ENCODE measurements around the gene HDAC7.

Gene HDAC7

GRCh38 chr12:47819896-47820630, at the start of gene HDAC7:
TSS of gene HDAC7 (minus strand) at chr12:47819903. CDS start at chr12:47819785, 118 bp downstream.
- DNase-seq (ENCODE audit: low read depth, low spot score): no peak

- no peak for DNase-seq (ENCODE audit: low read depth, low spot score)
Measured at GRCh38 chr12:47868552-47869031, 48.9 kb upstream of the HDAC7 start.

GRCh38 chr12:47868041-47868440, 48.3 kb upstream of the HDAC7 start:
- DNase-seq (ENCODE audit: low read depth, low spot score): no peak

- DNase-seq (ENCODE audit: low read depth, low spot score): no peak
Measured at GRCh38 chr12:47867495-47867941, 47.8 kb upstream of the HDAC7 start.

GRCh38 chr12:47864646-47865235, 45.0 kb upstream of the HDAC7 start:
- no peak for DNase-seq (ENCODE audit: low read depth, low spot score)

GRCh38 chr12:47863985-47864384, 44.3 kb upstream of the HDAC7 start:
- no peak for DNase-seq (ENCODE audit: low read depth, low spot score)

- no peak for DNase-seq (ENCODE audit: low read depth, low spot score)
Measured at GRCh38 chr12:47863467-47863866, 43.8 kb upstream of the HDAC7 start.

- DNase-seq (ENCODE audit: low read depth, low spot score): no peak
Measured at GRCh38 chr12:47862881-47863280, 43.2 kb upstream of the HDAC7 start.

- no peak for DNase-seq (ENCODE audit: low read depth, low spot score)
Measured at GRCh38 chr12:47862167-47862750, 42.6 kb upstream of the HDAC7 start.

- DNase-seq (ENCODE audit: low read depth, low spot score): no peak
Measured at GRCh38 chr12:47860873-47861272, 41.2 kb upstream of the HDAC7 start.

- no peak for DNase-seq (ENCODE audit: low read depth, low spot score)
Measured at GRCh38 chr12:47860279-47860841, 40.7 kb upstream of the HDAC7 start.

- DNase-seq (ENCODE audit: low read depth, low spot score): no peak
Measured at GRCh38 chr12:47858511-47859266, 39.0 kb upstream of the HDAC7 start.

- no peak for DNase-seq (ENCODE audit: low read depth, low spot score)
Measured at GRCh38 chr12:47856721-47857575, 37.2 kb upstream of the HDAC7 start.

GRCh38 chr12:47856094-47856493, 36.4 kb upstream of the HDAC7 start:
- DNase-seq (ENCODE audit: low read depth, low spot score): no peak

GRCh38 chr12:47855502-47855901, 35.8 kb upstream of the HDAC7 start:
- DNase-seq (ENCODE audit: low read depth, low spot score): no peak

- no peak for DNase-seq (ENCODE audit: low read depth, low spot score)
Measured at GRCh38 chr12:47854531-47854930, 34.8 kb upstream of the HDAC7 start.

GRCh38 chr12:47852096-47852571, 32.4 kb upstream of the HDAC7 start:
- no peak for DNase-seq (ENCODE audit: low read depth, low spot score)

- DNase-seq (ENCODE audit: low read depth, low spot score): no peak
Measured at GRCh38 chr12:47851303-47851952, 31.7 kb upstream of the HDAC7 start.

GRCh38 chr12:47850153-47851084, 30.7 kb upstream of the HDAC7 start:
- no peak for DNase-seq (ENCODE audit: low read depth, low spot score)
